ENCODE results near the gene CDCA8.

DNA sequence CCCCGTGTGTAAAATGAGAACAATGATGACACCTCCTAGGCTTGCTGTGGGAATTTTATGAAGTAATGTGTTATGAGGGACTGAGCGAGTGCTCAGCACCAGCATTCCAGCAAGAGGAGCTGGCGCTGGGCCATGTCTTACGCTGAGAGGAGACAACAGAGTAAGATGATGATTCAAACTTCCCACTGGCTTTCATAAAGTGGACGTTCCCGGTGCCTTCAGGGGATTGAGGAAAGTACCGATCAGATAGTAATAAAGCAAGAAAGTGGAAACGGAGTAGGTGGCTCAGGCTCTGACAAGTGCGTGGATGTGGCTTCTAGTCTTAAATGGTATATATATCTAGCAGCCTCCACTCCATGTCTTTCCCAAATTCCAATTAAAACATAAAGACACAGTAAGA, 48.8 kb downstream of the CDCA8 start:
- TF ChIP-seq, protein P1, sequence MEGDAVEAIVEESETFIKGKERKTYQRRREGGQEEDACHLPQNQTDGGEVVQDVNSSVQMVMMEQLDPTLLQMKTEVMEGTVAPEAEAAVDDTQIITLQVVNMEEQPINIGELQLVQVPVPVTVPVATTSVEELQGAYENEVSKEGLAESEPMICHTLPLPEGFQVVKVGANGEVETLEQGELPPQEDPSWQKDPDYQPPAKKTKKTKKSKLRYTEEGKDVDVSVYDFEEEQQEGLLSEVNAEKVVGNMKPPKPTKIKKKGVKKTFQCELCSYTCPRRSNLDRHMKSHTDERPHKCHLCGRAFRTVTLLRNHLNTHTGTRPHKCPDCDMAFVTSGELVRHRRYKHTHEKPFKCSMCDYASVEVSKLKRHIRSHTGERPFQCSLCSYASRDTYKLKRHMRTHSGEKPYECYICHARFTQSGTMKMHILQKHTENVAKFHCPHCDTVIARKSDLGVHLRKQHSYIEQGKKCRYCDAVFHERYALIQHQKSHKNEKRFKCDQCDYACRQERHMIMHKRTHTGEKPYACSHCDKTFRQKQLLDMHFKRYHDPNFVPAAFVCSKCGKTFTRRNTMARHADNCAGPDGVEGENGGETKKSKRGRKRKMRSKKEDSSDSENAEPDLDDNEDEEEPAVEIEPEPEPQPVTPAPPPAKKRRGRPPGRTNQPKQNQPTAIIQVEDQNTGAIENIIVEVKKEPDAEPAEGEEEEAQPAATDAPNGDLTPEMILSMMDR (IDR thresholded peaks at IDR 0.05), result no peak
- no peak for TF ChIP-seq POLR2A (IDR thresholded peaks at IDR 0.05)
